AG09319 (cell line): Measurements from ENCODE around the gene TOMM7.

Experiments
- DNase-seq: peaks from one replicate; pipeline ENCODE4 v3.0.0-alpha.2; 2010; ENCODE audit warnings: low read depth; ENCODE audit errors: extremely low read depth
- TF ChIP-seq, protein P1 (sequence below): IDR thresholded peaks from 2 replicates; pipeline ENCODE4 v1.5.1; 2011; ENCODE audit warnings: low read depth, mild to moderate bottlenecking, inconsistent platforms, low read length, moderate library complexity

The TOMM7 gene

DNA sequence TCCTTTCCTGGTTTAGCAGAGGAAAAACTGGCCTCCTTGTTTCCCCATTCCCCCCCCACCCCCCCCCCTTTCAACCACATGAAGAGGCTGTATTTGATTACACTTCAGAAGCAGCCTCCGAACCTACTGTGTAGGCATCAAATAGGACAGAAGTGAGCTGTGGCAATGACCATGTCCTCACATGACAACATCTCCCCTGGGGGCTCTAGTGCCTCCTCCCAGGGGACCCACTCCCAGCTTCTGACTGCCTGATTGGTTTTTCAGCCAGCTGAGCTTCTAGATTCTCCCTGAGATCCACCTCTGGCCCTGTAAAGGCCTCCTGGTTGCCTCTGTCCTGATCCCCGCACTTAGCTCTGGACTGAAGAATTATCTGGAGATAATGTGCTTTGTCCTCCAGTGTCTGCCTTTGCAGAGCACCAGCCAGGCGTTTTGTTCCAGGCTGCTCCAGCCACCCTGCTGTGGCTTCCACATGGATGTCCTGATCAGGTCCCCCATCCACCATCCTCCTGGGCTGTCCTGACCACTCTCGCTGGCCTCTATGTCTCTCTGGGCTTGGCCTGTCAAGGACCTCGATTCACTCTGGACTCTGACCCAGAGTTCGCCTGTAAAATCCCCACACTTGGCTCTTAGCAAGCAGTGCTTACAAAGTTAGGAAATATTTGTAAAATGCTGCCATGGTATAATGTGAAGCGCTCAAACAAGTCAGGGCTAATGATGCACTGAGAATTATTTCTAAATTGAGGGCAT is 42.4 kb upstream of the TOMM7 start:
- no peak for DNase-seq
- TF ChIP-seq, protein P1, sequence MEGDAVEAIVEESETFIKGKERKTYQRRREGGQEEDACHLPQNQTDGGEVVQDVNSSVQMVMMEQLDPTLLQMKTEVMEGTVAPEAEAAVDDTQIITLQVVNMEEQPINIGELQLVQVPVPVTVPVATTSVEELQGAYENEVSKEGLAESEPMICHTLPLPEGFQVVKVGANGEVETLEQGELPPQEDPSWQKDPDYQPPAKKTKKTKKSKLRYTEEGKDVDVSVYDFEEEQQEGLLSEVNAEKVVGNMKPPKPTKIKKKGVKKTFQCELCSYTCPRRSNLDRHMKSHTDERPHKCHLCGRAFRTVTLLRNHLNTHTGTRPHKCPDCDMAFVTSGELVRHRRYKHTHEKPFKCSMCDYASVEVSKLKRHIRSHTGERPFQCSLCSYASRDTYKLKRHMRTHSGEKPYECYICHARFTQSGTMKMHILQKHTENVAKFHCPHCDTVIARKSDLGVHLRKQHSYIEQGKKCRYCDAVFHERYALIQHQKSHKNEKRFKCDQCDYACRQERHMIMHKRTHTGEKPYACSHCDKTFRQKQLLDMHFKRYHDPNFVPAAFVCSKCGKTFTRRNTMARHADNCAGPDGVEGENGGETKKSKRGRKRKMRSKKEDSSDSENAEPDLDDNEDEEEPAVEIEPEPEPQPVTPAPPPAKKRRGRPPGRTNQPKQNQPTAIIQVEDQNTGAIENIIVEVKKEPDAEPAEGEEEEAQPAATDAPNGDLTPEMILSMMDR: no peak

DNA sequence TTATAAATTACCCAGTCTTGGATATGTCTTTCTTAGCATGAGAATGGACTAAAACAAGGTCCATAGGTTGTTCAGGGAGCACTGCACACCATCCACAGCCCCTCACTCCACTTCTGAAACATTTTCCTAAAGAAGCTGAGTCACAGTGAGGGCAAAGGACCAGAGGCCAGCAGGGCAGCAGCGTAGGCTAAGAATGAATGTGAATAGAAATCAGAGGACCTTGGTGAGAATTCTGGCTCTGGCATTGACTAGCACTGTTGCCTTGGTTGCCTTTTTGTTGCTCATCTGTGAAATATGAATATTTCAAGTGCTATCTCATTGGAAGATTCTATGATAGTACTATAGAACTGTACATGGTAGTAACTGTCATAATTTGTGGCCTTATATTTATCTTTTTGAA is 41.7 kb upstream of the TOMM7 start:
- TF ChIP-seq, protein P1: no peak
- no peak for DNase-seq

- TF ChIP-seq, protein P1: no peak
- DNase-seq: no peak
Observed at GRCh38 chr7:22863156-22863899, 40.7 kb upstream of the TOMM7 start.

DNA sequence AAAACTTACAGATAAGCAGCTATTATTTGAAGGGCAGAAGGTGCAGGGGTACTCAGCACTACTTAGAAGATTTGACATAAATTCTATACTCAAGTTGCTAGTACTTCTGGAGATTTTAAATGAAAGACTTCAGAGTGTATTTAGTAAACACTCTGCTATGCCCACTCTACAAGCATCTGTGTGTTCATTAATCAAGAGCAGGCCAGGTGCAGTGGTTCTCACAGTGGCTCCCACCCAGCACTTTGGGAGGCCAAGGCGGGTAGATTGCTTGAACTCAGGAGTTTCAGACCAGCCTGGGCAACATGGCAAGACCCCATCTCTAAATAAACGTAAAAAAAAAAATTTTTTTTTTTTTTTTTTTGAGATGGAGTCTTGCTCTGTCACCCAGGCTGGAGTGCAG is 38.9 kb upstream of the TOMM7 start:
- DNase-seq: no peak
- TF ChIP-seq, protein P1: no peak

DNA sequence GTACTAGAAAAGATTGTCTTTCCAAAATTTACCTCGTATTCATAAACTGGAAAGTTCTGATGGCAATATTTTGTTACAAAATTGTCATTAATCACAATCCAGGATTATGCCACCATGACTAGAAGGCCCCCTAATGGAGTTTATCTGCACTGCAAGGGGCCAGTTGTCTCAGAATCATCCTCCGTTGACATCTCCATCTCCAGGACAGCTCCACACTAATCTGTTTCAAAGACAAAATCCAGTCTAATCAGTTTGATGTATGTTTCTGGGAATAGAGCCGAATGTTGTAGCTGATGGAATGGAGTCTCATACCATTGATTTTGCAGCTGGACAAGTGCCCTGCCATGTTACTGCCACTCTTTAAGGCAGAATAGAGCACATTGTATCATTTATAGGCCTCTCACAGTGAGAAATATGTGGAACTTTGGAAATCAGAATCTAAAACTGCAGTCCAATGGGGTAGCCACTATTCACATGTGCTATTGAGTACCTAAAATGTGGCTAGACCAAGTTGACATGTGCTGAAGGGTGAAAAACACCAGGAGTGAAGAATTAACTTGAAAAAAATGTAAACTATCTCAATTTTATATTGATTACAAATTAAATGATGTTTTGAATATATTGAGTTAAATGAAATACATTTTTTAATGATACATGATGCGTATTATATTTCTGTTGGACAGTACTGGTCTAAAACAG is 38.3 kb upstream of the TOMM7 start:
- TF ChIP-seq, protein P1: peak; percentile 39
- DNase-seq: no peak

DNA sequence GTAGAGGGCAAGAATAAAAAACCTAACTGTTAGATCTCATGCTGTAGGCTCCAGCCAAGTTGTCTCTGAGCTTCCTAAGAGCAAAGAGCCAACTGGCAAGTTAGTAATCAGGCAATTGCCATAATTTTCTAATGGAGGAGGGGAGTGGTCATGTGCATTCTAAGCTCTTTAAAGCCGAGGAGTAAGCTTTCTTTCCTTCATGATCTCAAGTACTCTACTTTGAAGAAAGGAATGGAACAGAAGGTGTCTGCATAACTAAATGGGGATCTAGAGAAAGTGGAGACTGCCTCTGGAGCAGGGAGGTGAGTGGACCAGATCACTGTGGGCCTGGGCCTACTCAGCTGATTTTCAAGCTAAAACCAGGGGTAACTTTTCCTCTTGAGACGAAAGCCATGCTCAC is 37.7 kb upstream of the TOMM7 start:
- TF ChIP-seq, protein P1: no peak
- DNase-seq: no peak
